ENCODE measurements around the gene AP3B2.

AP3B2 gene

DNA sequence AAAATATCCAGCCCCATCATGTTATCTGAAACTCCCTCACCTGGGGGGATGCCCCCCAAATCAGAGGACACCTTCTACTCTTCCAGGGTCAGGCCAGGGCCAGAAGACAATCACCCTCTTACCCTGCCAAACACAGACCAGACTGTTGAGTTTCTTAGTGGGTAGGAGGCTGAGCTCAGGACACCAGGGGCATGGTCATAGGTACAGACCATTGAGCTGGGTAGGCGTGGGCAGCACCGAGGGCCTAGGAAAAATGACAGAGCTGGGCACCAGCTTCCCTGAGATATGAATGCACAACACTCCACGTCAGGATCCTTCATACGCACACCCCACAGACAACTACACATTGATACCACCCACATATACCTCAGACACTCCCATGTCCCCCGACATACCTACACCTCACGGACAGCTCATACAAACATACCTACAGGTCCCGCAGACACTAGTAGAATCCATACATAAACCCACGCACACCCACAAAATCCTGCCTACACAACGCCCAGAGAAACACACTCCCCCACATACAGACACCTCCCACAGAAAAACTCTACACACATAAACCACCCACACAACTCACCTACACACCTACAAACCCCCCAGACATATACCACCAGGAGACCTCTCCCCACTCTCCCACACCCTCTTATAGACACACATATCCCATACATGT lies 11.8 kb downstream of the AP3B2 start:
- no peak for DNase-seq

GRCh38 chr15:82692171-82692570 lies 17.5 kb downstream of the AP3B2 start:
- DNase-seq = no peak

GRCh38 chr15:82689147-82689546 lies 20.5 kb downstream of the AP3B2 start:
- DNase-seq = no peak

- DNase-seq = no peak
These were observed 21.0 kb downstream of the AP3B2 start for GRCh38 chr15:82688691-82689090.

- DNase-seq = peak in 1 of 3 experiments; percentile 35
These were observed 28.3 kb downstream of the AP3B2 start for GRCh38 chr15:82681371-82681770.

- DNase-seq = peak; percentile 67 to 70 (median 69)
These were observed 29.2 kb downstream of the AP3B2 start for GRCh38 chr15:82680200-82681102.

- DNase-seq = no peak
These were observed 30.0 kb downstream of the AP3B2 start for GRCh38 chr15:82679626-82680199.

DNA sequence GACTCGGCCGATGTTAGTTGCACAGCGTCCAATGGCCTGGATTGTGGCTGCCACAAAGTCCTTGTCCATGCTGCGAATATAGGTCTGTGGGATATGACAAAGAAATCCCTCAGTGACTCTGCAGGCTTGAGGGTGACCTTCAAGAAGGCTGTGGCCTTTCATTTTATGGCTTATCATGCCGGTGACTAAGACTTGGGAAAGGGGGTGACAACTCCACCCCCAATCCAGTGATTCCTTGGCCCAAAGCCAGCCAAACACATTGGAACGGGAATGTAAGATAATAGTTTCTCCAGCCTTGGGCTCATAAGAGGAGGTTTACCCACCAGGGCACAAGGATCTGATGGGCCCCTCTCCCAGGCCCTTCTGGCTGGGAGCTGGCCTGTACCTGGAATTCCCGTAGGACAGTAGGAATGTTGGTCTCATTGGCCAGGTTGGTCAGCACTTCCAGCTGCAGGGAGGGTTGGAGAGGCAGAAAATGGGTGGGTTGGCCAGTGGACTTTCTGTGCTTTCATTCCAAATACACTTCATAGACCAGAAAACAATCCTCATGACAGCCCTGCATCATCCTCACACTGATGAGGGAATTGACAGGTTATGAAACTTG lies 31.9 kb downstream of the AP3B2 start:
- DNase-seq = no peak

DNA sequence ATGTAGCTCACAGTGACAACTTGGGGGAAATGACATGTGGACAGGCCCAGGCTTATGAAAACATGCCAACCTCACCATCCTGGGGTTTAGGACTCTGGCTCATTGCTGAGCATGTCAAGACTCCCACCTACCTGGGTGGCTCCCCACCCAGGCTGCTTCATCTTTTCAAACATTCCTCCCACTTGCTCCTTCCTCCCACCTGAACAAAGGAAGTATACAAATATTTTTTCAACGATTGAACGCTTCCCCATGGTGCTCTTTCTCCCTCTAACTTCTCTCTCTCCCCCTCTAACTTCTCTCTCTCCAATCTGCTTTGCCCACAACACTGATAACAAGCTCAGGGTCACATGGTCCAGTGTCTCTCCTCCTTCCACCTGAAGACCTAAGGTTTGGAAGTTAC lies 34.8 kb downstream of the AP3B2 start:
- DNase-seq = no peak

DNA sequence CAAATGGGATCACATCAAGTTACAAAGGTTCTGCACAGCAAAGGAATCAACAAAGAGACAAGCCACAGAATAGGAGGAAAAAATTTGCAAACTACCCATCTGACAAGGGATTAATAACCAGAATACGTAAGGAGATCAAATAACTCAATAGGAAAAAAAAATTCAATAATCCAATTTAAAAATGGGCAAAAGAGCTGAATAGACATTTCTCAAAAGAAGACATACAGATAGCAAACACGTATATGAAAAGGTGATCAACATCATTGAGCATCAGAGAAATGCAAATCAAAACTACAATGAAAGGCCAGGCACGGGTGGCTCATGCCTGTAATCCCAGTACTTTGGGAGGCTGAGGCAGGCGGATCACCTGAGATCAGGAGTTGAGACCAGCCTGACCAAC lies 39.0 kb downstream of the AP3B2 start:
- no peak for DNase-seq

DNA sequence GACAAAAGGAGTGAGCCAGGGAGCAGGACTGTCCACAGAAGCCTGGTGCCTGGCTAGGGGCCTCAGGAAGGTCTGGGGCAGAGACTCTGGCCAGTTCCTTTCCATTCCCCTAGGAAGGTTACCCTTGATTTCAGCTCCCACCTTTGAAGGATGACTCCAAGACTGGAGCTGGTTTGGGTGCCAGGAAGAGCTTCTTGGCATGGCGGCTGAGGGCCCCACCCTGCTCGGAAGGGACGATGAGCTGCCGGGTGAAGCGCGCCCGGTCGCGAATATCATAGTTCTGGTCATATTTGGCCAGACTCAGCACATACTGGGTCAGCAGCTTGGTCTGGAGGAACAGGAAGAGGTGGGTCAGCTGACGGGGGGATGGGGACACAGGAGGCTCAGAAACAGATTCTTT lies 43.1 kb downstream of the AP3B2 start:
- no peak for DNase-seq

DNA sequence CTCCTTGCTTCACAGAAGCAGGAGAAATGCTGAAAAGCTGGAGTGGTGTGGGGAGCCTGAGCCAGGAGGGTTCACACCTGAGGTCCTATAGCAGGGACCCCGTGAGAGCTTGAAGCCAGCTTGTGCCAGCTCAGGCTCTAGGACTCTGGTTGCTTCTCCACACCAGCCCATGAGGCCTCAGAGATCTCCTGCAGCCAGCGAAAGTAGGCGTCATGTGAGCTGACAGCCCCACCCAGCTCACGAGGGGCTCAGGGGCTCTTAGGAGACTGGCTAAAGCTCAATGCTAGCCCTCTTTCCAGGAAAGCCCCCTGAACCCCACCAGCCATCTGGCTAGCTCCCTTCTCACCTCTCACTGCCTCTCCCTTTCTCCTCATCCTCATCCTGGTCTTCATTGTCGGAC lies 45.7 kb downstream of the AP3B2 start:
- DNase-seq = no peak

GRCh38 chr15:82663186-82663600 lies 46.5 kb downstream of the AP3B2 start:
- DNase-seq = no peak

DNA sequence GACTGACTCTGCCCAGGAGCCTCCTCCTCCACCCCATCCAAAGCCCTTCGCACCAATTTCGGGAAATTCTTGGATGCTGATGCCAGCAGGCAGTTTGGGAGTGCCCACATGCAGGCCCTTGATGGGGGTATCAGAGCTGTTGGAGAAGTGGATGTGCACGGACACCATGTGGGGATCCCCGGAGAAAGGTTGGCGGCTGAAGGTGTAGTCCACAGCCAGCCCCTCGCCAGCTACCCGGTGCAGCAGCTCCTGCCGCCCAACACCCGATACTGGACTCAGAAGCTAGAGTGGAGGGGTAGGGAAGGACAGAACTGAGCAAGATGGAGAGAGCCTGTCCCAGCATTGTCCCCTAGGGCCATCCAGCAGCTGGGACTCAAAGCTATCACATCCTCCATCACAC lies 47.0 kb downstream of the AP3B2 start:
- DNase-seq = no peak

DNA sequence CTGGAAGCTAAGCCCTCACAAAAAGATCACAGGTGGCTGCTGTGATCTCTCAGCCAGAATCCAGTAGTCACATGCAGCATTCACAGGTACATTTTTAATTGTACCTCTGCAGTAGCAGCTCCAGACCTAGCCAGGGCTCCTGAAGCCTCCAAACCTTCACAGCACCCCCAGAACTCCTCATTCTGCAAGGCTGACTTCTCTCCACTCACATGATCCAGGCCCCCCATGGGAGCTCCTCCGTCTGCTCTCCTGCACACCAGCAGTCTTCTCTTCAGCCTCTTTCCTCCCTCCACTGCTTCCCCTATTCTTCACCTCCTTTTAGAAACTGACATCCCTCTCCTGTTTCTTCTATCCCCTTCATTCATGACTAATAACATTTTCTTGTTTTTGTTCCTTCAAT lies 49.3 kb downstream of the AP3B2 start:
- no peak for DNase-seq

- DNase-seq = no peak
These were observed 52.9 kb downstream of the AP3B2 start for GRCh38 chr15:82656641-82657266.

GRCh38 chr15:82655606-82656005 lies 54.1 kb downstream of the AP3B2 start:
- no peak for DNase-seq

DNA sequence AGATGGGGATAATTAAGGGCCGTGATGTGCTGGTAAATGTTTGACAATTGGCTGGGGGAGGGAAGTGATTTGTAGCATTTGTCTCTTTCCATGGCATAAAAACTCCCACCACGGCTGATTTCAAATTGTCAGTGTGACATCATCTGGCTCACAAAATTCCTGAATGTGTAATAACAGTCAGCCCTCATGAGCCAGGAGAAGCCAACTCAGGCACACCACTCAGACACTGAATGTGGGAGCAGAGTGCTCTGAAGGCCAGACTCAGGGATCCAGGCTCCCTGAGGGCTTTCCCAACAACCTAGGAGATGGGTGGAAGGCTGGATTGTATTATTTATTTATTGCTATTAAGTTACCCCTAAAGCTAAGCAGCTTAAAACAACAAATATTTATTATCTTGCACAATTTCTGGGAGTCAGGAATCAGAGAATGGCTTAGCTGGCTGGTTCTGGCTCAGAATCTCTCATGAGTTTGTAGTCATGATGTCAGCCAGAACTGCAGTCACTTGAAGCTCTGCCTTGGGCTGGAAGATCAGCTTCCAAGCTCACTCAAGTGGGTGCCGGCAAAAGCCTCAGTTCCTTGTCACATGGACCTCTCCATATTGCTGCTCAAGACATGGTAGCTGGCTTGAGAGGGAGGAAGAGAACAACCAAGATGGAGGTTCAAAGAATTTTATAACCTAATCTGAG lies 56.0 kb downstream of the AP3B2 start:
- DNase-seq = no peak

- no peak for DNase-seq
These were observed 58.0 kb downstream of the AP3B2 start for GRCh38 chr15:82651708-82652107.

DNA sequence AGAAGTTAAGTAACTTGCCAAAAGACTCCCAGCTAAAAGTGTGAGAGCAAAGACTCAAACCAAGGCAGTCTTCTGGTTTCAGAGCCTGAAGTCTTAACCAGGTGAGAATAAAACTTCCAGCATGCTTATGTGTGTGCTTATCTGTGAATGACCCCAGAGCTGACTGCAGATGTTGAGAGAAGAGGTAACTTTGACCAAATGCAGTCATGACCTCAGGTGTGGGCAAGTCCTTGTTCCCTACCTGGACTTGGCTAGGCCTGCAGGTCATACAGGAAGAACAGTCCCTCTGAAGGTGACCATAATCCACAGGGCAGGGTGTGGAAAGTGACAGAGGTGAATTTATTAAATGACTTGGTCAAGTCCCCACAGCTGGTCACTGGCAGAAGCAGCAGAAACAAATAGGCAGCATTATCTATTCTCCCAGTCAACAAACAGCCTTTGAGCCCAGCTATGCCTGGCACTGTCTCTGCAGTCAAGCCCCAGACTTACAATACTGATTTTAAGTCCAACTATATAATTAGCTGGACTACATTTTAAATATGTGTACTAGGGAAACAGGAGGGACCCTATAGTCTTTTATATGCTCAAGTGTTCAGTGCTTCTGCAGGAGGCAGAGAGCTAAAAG lies 59.5 kb downstream of the AP3B2 start:
- DNase-seq = no peak

DNA sequence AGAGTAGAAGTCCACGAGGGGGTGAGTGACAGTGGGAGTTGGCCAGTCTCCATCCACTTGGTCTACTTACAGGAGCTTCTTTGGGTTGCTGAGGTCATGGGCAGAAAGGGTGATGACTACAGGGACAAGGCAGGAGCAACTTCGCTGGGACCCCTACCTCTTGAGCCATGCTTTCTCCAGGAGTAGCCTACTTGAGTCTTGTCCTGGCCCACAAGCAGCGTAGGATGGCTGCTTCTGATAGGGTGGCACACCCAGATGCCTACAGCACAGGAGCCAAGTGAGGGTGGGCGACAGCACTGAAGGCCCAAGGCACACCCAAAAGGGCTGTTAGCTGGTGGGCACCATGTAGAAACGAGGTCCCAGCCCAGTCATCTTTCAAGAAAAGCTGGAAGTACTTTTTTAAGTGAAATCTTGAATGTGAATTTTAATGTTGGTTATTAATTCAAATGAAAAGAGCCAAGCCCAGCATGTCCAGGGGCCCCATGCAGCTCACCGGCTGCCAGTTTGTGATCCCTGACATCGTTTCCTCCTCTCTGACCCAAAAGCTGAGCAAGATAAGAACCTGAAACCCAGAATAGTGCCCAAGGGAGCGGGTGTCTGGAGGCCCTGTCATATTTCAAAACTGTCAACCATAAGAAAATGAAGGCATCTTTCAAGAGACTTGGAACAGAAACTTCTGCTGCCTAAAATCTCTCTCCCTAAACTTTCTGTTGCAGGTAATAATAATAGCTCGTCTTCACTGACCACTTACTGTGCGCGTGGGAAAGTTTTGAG lies 60.3 kb downstream of the AP3B2 start:
- DNase-seq = no peak
